Right forelimb (tissue), 1 donor: ENCODE measurements around the gene MAPKAPK2.

ENCODE experiments used
- DNase-seq: peaks from one replicate; pipeline ENCODE4 v3.0.0-alpha.2; 2018

The MAPKAPK2 gene

GRCh38 chr1:206783506-206783905 is 98.8 kb downstream of the MAPKAPK2 start:
- no peak for DNase-seq
